NK-92 (cell line): ENCODE results near the gene ZNF688.
"Not testable (repeated sequence)": the region's sequence is repeated elsewhere in the genome, so short reads cannot be mapped to it uniquely, and the experiment has no call there.

Source experiments
- DNase-seq: peaks from one replicate; lab custom pipeline; 2025; ENCODE audit not compliant: unreplicated experiment; lab: John Stamatoyannopoulos, UW

The ZNF688 gene

GRCh38 chr16:30535106-30535776 is 36.3 kb downstream of the ZNF688 start:
- DNase-seq, result no peak

DNA sequence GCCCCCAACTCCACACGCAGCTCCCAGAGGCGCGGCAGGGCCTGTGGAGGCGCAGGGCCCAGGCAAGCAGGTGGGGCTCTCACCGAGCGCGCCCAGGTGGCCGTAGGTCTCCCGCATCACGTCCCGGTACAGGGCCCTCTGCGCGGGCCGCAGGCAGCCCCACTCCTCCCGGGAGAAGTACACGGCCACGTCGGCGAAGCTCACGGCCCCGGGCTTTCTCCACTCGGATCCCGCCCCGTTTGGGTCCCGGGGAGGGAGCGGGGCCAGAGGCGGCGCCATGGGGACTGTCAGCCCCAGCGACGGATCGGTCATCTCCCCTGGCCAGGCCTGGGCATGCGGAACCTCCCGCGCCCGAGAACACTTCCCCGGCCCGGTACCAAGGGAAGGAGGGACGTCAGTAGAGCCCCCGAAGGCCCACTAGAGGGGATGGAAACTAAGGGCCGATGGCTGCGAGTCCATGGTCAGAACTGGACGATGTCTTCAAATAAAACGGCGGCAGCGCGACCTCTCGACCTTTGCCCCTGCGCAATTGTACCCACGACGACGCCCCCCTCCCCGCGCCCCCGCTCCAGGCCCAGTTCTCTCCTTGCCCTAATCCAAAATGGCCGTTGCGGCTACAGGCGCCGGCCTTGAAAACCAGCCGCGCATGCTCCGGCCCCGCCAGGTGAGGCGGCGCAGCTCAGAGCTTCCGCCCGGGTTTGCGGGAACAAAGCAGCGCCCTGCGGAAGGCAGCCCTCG is 37.0 kb downstream of the ZNF688 start, which contains the start of gene ZNF747:
Gene ZNF747, minus strand, starts transcription at position 491 of the 738 bp plus-strand sequence. Its CDS starts 179 bp downstream, at position 312.
- DNase-seq, result peak; percentile 49

DNA sequence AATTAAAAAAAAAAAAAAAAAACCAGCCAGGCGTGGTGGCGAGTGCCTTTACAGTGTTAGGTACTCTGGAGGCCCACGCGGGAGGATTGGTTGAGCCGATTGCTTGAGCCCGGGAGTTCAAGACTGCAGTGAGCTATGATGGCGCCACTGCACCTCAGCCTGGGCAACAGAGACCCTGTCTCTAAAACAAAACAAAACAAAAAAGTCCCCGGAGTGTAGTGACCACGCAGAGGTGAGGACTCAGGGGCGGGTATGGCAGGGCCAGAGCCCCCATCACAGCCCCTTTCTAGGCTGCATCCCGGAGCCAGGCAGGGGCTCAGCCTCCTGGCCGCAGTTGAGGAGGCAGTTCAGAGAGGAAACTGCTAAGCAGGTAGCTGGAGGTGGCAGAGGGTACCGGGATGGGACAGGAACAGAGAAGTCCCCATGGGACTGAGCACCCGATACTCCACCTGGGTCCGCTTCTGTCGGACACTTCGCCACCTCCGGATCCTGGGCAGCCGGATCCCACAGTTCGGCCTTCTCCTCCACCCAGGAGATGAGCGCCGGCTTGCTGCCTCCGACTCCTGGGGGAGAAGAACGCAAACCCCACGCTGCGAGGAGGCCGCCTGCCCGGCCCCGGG is 37.7 kb downstream of the ZNF688 start:
- DNase-seq, result no peak

GRCh38 chr16:30533146-30533522 is 38.4 kb downstream of the ZNF688 start:
- no peak for DNase-seq

DNA sequence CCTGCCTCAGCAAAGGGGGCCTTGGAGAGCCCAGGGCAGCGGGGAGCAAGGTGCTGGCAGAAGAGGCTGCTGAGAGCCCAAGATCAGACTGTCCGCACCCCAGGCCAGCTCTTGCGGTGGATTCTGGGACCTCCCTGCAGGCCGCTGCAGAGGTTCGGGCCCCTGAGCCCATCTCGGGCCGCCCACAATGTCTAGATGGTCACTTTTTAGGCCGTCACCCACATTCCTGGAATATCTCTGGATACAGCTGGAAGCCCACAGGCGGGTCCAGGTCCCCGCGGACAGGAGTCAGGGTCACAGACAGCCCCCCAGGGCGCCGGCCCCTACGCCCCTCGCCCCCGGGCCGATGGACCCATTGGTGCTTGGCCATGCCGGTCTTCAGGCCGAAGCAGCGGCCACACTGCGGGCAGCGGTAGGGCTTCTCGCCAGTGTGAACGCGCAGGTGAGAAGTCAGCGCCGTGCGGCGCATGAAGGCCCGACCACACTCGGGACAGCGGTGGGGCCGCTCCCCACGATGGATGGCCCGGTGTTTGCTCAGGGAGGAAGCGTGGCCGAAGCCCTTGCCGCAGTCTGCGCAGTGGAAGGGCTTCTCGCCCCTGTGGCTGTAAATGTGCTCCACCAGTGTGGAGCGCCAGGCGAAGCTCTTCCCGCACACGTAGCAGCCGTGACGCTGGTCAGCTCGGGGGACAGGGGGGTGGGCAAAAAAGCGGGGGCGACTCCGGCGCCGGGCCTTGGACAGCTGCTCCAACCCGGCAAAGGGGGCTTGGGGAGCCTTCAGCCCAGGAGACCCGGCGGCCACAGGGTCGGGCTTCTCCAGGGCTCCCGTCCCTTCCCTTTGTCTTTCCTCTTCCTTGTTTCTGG is 39.0 kb downstream of the ZNF688 start:
- no peak for DNase-seq

DNA sequence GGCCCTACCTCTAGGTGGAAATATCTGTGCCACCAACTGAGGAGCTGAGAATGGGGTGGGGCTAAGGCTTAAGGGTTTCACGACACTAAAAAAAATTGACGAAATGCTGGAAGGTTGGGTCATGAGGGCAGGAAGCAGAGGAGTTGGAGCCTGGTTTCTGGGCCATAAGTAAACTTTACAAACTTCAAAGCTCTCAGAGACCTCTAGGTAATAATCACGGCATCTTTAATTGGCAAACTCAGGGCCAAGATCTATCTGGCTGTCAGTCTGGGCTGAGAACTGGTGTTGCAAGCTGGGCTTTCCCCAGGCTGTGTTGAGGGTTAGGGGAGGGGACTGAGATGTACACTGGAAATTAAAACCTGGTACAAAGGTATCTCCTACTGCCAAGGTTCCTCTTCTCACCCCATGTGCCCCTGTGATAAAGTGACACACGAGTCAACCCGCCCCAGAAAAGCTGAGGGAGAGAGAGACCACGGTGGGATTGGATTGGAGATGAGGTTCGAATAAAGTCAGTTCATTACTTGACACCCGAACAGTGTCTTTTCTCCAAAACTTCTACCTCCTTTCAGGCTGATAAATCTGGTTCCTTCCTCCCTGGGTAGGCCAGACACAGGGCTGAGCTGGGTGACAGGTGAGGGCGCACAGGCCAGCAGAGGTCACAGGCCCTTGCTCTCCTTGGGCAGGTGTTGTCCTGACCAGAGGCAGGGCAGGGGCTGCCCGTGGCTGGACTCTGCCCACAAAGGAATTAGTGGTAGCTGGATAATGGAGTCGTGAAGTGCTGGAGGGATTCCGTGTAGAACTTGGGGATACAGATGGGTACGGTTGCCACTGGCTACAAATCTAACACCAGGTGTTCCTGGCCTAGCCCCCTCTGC is 41.1 kb downstream of the ZNF688 start:
- no peak for DNase-seq

DNA sequence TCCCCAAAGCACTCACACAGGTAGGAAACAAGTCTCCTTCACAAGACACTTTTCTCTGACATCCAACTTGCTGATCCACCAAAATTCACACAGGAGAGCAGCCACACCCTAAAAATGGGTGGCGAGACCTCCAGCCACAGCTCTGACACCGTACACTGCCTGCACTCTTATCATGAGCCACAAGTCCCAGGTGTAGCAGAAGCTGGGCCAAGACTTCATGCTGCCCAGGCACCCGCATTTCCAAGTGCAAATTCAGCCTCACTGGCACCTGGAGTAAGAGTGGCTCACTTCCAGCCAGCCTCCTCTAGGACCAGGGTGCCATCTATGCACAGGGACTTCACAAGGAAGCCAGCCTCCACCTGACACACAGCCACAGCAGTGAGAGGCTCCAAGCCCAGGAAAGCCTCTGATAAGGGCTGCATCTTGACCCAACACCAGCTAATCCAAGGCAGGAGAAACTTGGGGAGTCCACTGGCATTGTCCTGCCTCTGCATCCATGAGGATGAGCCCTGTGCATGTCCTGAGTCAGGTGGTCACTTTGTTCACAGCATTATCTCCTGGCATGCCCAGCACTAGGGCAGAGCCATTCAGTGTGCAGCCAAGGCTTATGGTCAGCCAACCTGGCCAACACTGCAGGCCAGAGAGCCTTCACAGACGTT is 42.6 kb downstream of the ZNF688 start:
- no peak for DNase-seq

DNA sequence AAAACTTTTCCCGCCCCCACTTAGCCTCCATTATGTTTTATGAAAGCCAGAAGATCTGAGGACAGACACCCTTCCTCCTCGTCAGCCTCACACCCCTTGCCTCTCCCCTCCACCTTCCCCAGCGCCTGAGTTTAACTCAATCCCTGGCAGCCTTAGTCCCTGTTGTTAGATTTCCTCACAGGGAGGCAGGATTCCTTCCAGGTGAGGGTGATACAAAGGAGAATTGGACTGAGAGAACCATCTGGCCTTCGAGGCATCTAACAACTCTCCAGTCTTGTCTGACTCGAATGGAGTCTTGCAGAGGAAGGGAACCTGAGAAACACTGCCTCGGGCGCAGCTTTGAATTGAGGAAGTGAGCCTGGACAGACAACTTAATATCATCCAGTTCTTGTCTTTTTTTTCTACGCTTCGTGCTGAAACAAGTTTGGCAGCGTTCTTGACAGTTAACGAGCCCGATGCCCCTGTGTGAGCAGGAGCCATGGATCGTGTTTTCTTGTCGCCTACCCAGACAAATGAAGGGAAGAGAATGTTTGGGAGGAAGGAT is 43.8 kb downstream of the ZNF688 start:
- no peak for DNase-seq

- DNase-seq, result peak; percentile 21
Measured at GRCh38 chr16:30526823-30527634, 44.5 kb downstream of the ZNF688 start.

- DNase-seq, result no peak
Measured at GRCh38 chr16:30526137-30526822, 45.2 kb downstream of the ZNF688 start, which contains the start of gene ZNF768. TSS of gene ZNF768 (minus strand) at chr16:30526566. CDS start at chr16:30526413, 153 bp downstream.

DNA sequence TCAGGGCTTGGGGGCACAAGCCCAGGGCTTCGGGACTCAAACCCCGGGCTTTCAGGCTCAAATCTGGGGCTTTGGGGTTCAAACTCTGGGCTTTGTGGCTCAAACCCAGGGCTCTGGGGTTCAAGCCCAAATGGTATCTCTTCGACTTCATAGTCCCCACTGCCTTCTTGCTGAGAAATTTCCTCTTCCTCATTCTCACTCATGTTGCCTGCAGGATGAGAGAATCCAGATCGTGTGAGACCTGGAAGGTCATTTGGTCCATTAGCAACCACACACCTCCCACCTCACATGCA is 45.7 kb downstream of the ZNF688 start:
- no peak for DNase-seq

DNA sequence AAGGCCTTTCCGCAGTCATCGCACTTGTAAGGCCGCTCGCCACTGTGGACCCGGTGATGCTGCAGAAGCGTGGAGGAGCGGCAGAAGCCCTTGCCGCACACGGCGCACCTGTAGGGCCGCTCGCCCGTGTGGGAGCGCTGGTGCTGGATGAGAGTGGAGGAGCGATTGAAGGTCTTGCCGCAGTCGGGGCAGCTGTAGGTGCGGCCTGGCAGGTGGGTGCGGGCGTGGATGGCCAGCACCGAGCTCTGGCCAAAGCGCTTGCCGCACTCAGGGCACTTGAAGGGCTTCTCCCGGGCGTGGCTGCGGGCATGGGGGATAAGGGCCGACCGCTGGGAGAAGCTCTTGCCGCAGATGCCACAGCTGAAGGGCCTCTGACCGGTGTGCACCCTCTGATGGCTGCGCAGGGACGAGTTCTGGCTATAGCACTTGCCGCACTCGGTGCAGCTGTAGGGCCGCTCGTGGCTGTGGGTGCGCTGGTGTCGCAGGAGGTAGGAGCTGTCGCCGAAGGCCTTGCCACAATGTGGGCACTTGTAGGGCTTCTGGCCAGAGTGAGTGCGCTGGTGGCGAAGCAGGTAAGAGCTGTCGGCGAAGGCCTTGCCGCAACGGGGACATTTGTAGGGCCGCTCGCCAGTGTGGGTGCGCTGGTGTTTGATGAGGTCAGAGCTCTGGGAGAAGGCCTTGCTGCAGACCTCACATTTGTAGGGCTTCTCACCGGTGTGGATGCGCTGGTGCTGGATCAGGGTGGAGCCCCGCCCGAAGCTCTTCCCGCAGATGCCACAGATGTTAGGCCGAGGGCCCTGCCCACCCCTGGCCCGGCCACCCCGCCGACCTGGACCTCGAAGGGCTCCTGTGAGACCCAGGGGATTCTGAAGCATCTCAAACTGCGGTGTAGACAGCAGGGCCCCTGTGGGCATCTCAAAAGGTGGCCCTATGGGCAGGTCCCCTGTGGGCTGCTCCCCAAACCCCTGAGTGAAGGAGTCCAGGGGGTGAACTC is 46.6 kb downstream of the ZNF688 start:
- DNase-seq, result no peak

DNA sequence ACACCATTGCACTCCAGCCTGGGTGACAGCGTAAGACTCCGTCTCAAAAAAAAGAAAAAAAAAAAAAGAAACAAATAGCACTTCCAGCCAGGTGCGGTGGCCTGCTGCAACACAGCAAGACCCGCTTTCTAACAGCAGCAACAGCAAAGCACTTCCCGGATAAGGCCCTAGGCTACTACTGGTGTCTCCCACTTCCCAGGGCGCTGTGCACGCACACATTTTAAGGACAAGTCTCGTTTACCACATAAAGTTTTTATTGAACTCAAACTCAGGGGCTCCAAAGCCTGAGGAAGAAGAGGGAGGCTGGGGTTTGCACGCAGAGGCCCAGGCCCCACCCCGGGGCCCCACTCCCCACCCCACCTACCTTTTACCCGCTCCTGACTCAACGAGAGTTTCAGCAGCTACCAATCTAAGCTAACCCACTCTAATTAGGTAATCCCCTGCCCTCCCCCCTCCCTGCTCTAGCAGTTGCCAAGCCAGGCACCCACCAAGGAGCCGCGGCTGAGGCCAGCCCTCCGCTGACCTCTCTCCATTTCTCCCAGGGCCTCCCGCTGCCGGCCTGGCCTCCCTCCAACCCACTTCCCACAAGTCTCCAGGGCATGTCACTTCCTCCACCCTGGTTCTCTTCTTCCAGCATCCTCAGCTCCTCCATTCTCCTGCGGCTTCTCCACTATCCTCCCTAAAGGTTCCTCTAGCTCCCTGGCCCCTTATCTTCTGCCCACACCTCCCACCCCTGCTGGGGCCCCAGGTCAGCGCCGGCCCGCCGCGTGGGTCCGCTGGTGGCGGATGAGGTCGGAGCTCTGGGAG is 47.5 kb downstream of the ZNF688 start:
- DNase-seq, result no peak

- DNase-seq, result not testable (repeated sequence)
Measured at GRCh38 chr16:30522702-30523463, 48.6 kb downstream of the ZNF688 start.

GRCh38 chr16:30521873-30522641 is 49.5 kb downstream of the ZNF688 start:
- no peak for DNase-seq
